ENCODE results near the gene FARS2. TPM values are rescaled to one million over a fixed set of nuclear protein-coding genes. Genes with fewer than 3 reads are reported as not detected.

FARS2 gene
- total and polyA plus RNA-seq, 2 of the 13 experiments (the other 11 are each of a cell fraction or from before 2014, with no cell fraction given), result 15.4 to 26.0 TPM

- TF ChIP-seq, protein P1, sequence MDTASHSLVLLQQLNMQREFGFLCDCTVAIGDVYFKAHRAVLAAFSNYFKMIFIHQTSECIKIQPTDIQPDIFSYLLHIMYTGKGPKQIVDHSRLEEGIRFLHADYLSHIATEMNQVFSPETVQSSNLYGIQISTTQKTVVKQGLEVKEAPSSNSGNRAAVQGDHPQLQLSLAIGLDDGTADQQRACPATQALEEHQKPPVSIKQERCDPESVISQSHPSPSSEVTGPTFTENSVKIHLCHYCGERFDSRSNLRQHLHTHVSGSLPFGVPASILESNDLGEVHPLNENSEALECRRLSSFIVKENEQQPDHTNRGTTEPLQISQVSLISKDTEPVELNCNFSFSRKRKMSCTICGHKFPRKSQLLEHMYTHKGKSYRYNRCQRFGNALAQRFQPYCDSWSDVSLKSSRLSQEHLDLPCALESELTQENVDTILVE (CRISPR knock-in tag; IDR thresholded peaks at IDR 0.05), result no peak
- TF ChIP-seq ZNF407 (CRISPR knock-in tag; IDR thresholded peaks at IDR 0.05; ENCODE audit: not compliant biosample characterization), result no peak
- no peak for TF ChIP-seq AHDC1 (CRISPR knock-in tag; IDR thresholded peaks at IDR 0.05; ENCODE audit: borderline replicate concordance)
Observed at GRCh38 chr6:5308066-5308465, 46.8 kb downstream of the FARS2 start (continued).

Data from HepG2 (cell line).